Small intestine (tissue), 7 donors: ENCODE results near the gene HS3ST3B1. TPM values are rescaled to one million over a fixed set of nuclear protein-coding genes. Genes with fewer than 3 reads are reported as not detected.

Experiments
- DNase-seq, 2 donors: peaks; one replicate each; pipeline versions ENCODE4 v3.0.0 to v3.0.0-alpha.2; 2013
- FAIRE-seq: peaks from 2 replicates; lab custom pipeline; 2012; peaks lifted over from hg19 to GRCh38; lab: Jason Lieb, UNC
- H3K27ac ChIP-seq, 3 donors: one replicate each; pipeline ENCODE4 v1.5.1; 2013; ENCODE audit warnings: low read length in 2 of 3, mild to moderate bottlenecking in 2 of 3, control low read depth in 1 of 3, inconsistent platforms in 1 of 3, low read depth in 1 of 3, moderate library complexity in 1 of 3
- H3K27me3 ChIP-seq, 3 donors: one replicate each; pipeline ENCODE4 v1.6.1; 2013; ENCODE audit warnings: low read length in 3 of 3, inconsistent platforms in 1 of 3; ENCODE audit not compliant: control insufficient read depth in 3 of 3, insufficient read depth in 3 of 3
- H3K36me3 ChIP-seq, 3 donors: one replicate each; pipeline ENCODE4 v1.6.1; 2013; ENCODE audit warnings: low read length in 3 of 3, inconsistent platforms in 1 of 3, low read depth in 1 of 3, mild to moderate bottlenecking in 1 of 3, moderate library complexity in 1 of 3; ENCODE audit not compliant: control insufficient read depth in 3 of 3, insufficient read depth in 2 of 3
- H3K4me1 ChIP-seq, 3 donors: one replicate each; pipeline ENCODE4 v1.6.1; 2013; ENCODE audit warnings: low read length in 2 of 3, inconsistent platforms in 1 of 3, low read depth in 1 of 3, mild to moderate bottlenecking in 1 of 3, moderate library complexity in 1 of 3; ENCODE audit not compliant: control insufficient read depth in 3 of 3, insufficient read depth in 2 of 3
- H3K4me3 ChIP-seq, 3 donors: one replicate each; pipeline ENCODE4 v1.5.1; 2013; ENCODE audit warnings: low read length in 3 of 3, control low read depth in 1 of 3, inconsistent platforms in 1 of 3, low read depth in 1 of 3, mild to moderate bottlenecking in 1 of 3, moderate library complexity in 1 of 3
- H3K9me3 ChIP-seq, 2 donors: one replicate each; pipeline ENCODE4 v1.6.1; 2013; ENCODE audit warnings: low read depth in 1 of 2, low read length in 1 of 2; ENCODE audit not compliant: control insufficient read depth in 2 of 2, insufficient read depth in 1 of 2
- WGBS, 3 donors: extraction: QIAGEN DNeasy Blood & Tissue Kit; methylation state at CpG; one replicate each; pipeline ENCODE4 v1.1.7; 2013; 5-methylcytosine and 5-hydroxymethylcytosine counted together
- polyA plus RNA-seq, 4 donors: library from polyadenylated mRNA; stranded (reverse) in 3 of 4; unstranded in 1 of 4; fragments of 200-250 nt in 3 of 4; fragments of 120-200 nt in 1 of 4; gene quantifications; one replicate each; pipeline versions ENCODE4 v1.2.1 to v1.2.3, GENCODE V29; 2013
- donor health status: healthy with polysubstance abuse.
- donor health status: control.
- donor health status: control.
- donor health status: Bipolar disorder and iron deficiency.
- donor health status: healthy.

HS3ST3B1 gene
- polyA plus RNA-seq, 4 donors: 0.22 to 1.4 (median 0.70) TPM

DNA sequence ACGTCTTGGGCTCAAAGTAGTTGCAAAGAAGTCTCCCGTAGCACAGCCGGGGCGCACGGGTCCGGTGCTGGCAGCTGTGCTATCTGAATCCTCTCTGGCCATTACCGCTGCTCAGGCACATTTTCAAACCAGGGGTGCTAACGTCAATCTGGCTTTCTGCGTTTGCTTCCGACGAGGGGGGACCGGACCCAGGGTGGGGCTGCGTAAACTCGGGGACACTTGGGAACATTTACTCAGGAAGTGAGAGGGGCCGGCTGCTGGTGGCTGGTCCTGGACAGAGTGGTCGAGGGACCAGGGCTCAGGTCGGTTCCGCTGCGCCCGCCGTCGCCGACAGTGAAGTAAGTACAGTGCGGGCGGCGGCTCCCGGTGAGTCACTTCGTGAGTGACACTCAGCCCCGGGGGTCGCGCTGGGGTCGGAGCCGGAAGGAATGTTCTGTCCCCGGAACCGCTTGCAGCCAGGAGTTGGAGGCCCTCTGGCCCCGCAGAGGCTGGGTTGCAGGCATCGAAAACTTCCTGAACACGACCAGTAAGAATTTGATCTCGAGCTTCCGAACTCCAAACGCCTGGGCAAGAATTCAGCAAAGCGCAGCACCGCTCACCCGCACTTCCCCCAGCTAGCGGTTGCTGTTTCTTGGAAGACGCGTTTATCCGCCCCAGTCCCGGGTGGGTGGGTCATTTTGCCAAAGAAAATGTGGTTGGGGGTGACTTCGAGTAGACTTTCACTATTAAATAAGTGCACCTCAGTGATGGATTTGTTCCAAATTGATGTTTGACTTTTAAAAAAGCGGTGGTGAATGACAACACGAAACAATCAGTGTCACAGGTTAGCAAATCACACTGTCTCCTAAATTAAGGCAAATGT lies 1.4 kb upstream of the HS3ST3B1 start:
- H3K4me3 ChIP-seq: peak overlapping the region in 2 of 3 donors; percentile 24 to 31
- peaks cover 2 to 95% (median 42%) of the 10 kb centered on the region in 3 donors for H3K27me3 ChIP-seq
- no peaks in the 10 kb centered on the region for H3K9me3 ChIP-seq
- H3K4me1 ChIP-seq: peaks cover 0 to 24% (median 3%) of the 10 kb centered on the region in 3 donors
- H3K27ac ChIP-seq: peak overlapping the region in 1 of 3 donors; percentile 71
- no peaks in the 10 kb centered on the region for H3K36me3 ChIP-seq
- DNase-seq (peak in 1 of 2 donors; percentile 36), FAIRE-seq (no peak)
- 1 to 2% (median 2%) methylated on average over 52 of the region's 52 CpGs for WGBS, 3 donors

DNA sequence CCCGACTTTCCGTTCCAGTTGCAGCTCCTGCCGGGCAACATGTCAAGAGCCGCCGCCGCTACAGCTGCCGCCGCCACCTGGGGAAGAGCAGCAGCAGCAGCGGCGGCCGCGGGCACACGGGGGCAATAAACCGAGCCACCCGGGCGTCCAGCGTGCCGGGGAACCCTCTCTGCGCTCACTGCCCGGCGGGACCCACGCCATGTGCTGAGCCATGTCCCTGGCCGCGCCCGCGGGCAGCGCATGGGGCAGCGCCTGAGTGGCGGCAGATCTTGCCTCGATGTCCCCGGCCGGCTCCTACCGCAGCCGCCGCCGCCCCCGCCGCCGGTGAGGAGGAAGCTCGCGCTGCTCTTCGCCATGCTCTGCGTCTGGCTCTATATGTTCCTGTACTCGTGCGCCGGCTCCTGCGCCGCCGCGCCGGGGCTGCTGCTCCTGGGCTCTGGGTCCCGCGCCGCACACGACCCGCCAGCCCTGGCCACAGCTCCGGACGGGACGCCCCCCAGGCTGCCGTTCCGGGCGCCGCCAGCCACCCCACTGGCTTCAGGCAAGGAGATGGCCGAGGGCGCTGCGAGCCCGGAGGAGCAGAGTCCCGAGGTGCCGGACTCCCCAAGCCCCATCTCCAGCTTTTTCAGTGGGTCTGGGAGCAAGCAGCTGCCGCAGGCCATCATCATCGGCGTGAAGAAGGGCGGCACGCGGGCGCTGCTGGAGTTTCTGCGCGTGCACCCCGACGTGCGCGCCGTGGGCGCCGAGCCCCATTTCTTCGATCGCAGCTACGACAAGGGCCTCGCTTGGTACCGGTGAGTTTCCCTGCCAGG lies 604 bp downstream of the HS3ST3B1 start:
- FAIRE-seq: no peak
- Histone ChIP-seq H3K9me3 (no peaks in the 10 kb centered on the region), H3K36me3 (no peaks in the 10 kb centered on the region), H3K27ac (peak overlapping the region in 2 of 3 donors; percentile 35 to 69), H3K27me3 (peaks cover 2 to 94% (median 33%) of the 10 kb centered on the region in 3 donors), H3K4me3 (peak overlapping the region; percentile 51 to 74 (median 69)), H3K4me1 (peaks cover 0 to 24% (median 3%) of the 10 kb centered on the region in 3 donors)
- DNase-seq: no peak
- WGBS, 3 donors: 0 to 1% (median 1%) methylated on average over 66 to 90 of the region's 90 CpGs

DNA sequence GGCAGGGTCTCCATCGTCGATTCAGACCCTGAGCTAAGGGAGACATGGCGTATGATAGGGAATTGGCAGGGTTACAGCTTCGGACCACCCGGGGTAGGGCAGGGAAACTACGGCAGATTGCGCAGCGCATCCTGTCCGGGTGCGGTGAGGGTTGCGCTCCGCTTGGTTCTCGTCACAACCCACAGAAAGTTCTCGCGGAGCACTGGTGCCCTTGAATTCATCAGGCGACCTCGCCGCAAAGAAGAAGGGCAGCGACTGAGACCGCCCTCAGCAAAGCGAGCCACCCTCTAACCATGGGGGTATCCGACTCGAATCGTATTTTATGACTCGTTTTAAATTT lies 1.2 kb downstream of the HS3ST3B1 start:
- Histone ChIP-seq H3K27ac (peak overlapping the region in 2 of 3 donors; percentile 35 to 69), H3K4me1 (peaks cover 0 to 24% (median 3%) of the 10 kb centered on the region in 3 donors), H3K27me3 (peaks cover under 1 to 89% (median 27%) of the 10 kb centered on the region in 3 donors)

DNA sequence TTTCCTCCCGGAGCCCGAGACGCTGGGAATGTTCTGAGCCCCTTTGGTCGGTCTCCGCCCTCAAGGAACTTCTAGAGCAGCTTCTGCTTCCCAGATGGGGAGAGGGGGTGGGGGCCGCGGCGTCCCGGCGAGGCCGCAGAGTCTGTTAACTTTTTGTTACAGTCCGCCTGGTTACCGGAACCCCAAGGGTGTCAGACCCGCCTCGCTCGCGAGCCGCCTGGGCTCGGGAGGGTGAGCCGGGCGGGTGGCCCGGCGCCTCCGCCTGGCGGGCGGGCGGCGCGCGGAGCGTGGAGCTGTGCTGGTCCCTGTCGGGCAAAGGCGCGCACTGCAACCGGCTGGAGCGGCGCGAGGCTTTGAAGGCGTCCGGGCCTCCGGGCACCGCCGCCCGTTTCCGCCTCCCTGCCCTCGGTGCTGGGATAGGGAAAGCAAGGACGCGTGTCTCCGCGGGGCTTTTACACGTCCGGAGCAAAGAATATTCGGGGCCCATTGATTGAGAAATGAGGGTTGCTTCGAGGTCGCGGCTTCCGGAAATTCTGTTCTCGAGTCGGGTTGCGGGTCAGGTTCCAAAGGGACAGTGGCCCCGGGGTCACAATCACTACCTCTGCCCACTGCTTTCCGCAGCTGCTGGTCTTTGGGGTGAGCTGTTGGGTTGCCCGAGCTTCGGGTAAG lies 1.7 kb downstream of the HS3ST3B1 start:
- Histone ChIP-seq H3K4me1 (peaks cover 0 to 23% (median 2%) of the 10 kb centered on the region in 3 donors), H3K9me3 (no peaks in the 10 kb centered on the region)
- WGBS, 3 donors: 1% methylated on average over 54 to 64 of the region's 64 CpGs

More for the DNA sequence above, 1.2 kb downstream of the HS3ST3B1 start:
- Histone ChIP-seq H3K9me3 (no peaks in the 10 kb centered on the region), H3K36me3 (no peaks in the 10 kb centered on the region), H3K4me3 (peak overlapping the region; percentile 51 to 74 (median 69))
- no peak for FAIRE-seq
- peak in 1 of 2 donors; percentile 35 for DNase-seq
- 1 to 3% (median 1%) methylated on average over 24 to 25 of the region's 25 CpGs for WGBS, 3 donors

DNA sequence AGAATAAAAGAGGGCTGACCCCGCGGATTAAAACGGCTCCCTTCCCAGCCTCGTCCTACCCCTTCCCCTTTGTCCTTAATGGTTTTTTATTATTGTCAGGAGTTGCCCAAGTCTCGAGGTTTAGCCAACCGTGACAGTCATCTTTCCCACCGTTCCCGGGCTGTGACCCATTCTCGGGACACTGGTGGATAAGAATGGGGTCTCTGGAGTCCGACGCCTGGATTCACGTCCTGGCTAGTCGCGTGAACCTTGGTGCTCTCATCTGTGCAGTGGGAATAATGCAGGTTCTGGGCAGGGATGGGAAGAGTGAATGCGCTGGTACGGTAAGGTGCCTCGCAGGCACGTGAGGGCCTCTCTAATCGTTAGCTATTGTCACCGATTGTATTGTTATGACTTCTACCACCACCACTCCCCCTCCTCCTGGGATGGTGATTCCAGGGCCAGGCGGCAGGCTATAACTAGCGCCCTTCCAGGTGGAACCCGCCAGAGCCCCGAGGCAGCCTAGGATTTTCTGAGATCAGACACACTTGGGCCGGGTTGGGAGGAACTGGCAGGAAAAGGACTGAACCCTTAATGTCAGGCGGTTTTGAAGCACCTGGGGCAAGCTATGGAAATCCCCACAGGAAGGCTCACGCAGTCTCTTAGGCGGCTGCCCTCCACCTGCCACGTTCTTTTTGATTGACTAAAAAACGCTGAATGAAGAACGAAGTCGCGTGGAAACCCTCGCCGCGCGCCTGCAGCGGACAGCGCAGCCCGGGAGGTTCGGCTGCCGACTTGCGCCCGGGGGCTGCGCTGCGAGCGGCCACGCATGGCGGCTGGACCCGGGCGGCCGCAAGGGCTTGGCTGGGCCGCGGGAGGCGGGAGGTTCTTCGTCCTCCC lies 2.7 kb downstream of the HS3ST3B1 start:
- peak overlapping the region; percentile 12 to 49 (median 21) for H3K4me3 ChIP-seq
- DNase-seq: peak in 1 of 2 donors; percentile 26
- H3K4me1 ChIP-seq: peaks cover 0 to 22% (median 0%) of the 10 kb centered on the region in 3 donors
- peak overlapping the region in 1 of 3 donors; percentile 69 for H3K27ac ChIP-seq
- 10 to 16% (median 12%) methylated on average over 47 to 56 of the region's 56 CpGs for WGBS, 3 donors
- FAIRE-seq: no peak
- H3K9me3 ChIP-seq: no peaks in the 10 kb centered on the region
- H3K27me3 ChIP-seq: peaks cover 0 to 82% (median 14%) of the 10 kb centered on the region in 3 donors
- H3K36me3 ChIP-seq: no peaks in the 10 kb centered on the region

More for the DNA sequence above, 1.7 kb downstream of the HS3ST3B1 start:
- peak overlapping the region; percentile 51 to 74 (median 69) for H3K4me3 ChIP-seq
- FAIRE-seq: no peak
- H3K27me3 ChIP-seq: peaks cover 0 to 85% (median 23%) of the 10 kb centered on the region in 3 donors
- peak overlapping the region in 1 of 3 donors; percentile 69 for H3K27ac ChIP-seq
- no peaks in the 10 kb centered on the region for H3K36me3 ChIP-seq
- peak; percentile 74 to 90 for DNase-seq

DNA sequence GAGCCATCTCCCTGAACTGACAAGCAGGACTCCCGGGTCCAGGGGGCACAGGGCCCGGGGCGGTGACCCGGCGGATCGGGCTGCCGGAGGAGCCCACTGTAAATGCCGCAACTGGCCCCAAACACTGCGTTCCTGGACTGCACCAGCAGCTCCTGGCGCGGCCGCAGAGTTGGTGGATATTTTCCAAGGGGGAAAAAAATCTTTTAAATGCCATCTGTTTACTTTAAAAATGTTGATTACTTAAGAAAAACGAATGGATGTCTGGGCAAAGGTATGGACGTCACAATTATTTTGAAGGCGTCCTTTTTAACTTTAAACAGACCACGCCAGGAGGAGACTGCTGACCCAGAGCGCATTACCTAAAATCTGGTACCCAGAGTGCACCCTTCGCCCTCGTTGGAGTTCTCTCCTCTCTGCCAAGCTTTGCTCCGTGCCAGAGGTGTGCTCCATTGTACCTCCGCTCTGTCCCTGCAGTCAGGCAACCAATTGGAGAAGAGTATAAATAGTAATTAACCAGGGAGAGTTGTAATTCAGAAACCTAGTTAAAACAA lies 3.4 kb downstream of the HS3ST3B1 start:
- H3K9me3 ChIP-seq: no peaks in the 10 kb centered on the region
- DNase-seq (no peak), FAIRE-seq (no peak)
- peaks cover 0 to 80% (median 11%) of the 10 kb centered on the region in 3 donors for H3K27me3 ChIP-seq
- H3K36me3 ChIP-seq: no peaks in the 10 kb centered on the region
- 29 to 36% (median 35%) methylated on average over 21 of the region's 21 CpGs for WGBS, 3 donors
- H3K27ac ChIP-seq: peak overlapping the region in 1 of 3 donors; percentile 69
- H3K4me1 ChIP-seq: peaks cover 0 to 19% (median 0%) of the 10 kb centered on the region in 3 donors
- peak overlapping the region in 1 of 3 donors; percentile 12 for H3K4me3 ChIP-seq
